GM10266 (cell line): ENCODE measurements around the gene THOP1.
"Not testable (repeated sequence)": the region's sequence is repeated elsewhere in the genome, so short reads cannot be mapped to it uniquely, and the experiment has no call there.

Experiments used
- DNase-seq: peaks from one replicate; pipeline ENCODE4 v3.0.0; 2012; ENCODE audit errors: extremely low spot score
- CTCF ChIP-seq: IDR thresholded peaks from 2 replicates; pipeline ENCODE4 v1.5.1; 2012; ENCODE audit warnings: mild to moderate bottlenecking, low read depth; ENCODE audit not compliant: control insufficient read depth, insufficient read depth; ENCODE audit errors: missing control alignments

The THOP1 gene

GRCh38 chr19:2787115-2787514 lies 1.8 kb downstream of the THOP1 start:
- no peak for DNase-seq
- no peak for TF ChIP-seq CTCF

GRCh38 chr19:2788237-2788636 lies 2.9 kb downstream of the THOP1 start:
- no peak for DNase-seq

GRCh38 chr19:2790194-2790556 lies 4.9 kb downstream of the THOP1 start:
- DNase-seq = no peak
- TF ChIP-seq CTCF = no peak

More at GRCh38 chr19:2788237-2788636, 2.9 kb downstream of the THOP1 start:
- no peak for TF ChIP-seq CTCF

- no peak for DNase-seq
- TF ChIP-seq CTCF = no peak
Measured at GRCh38 chr19:2790557-2791271, 5.4 kb downstream of the THOP1 start.

GRCh38 chr19:2791440-2791839 lies 6.1 kb downstream of the THOP1 start:
- no peak for TF ChIP-seq CTCF
- DNase-seq = no peak

- no peak for DNase-seq
- no peak for TF ChIP-seq CTCF
Measured at GRCh38 chr19:2791876-2792275, 6.6 kb downstream of the THOP1 start.

GRCh38 chr19:2792666-2793065 lies 7.4 kb downstream of the THOP1 start:
- not testable (repeated sequence) for DNase-seq

- no peak for TF ChIP-seq CTCF
- DNase-seq = no peak
Measured at GRCh38 chr19:2793126-2793525, 7.8 kb downstream of the THOP1 start.
